Measurements from ENCODE around the gene UBN1.

Gene UBN1

GRCh38 chr16:4802659-4803287 is 44.5 kb upstream of the UBN1 start (continued):
- 0 out of 2 replicates have a peak, but pooled peaks have one; percentile 10 for TF ChIP-seq ZBTB11 (tag by site-specific recombination; conservative IDR thresholded peaks at IDR 0.05; ENCODE audit: low read depth)
- TF ChIP-seq SP3 (tag by site-specific recombination; IDR thresholded peaks at IDR 0.05): peak; percentile 48
- TF ChIP-seq ZNF398 (tag by site-specific recombination; IDR thresholded peaks at IDR 0.05): peak; percentile 57; the same call in 1 of the 2 replicates
- TF ChIP-seq ZIC2 (tag by site-specific recombination; IDR thresholded peaks at IDR 0.05): no peak
- TF ChIP-seq GLIS1 (tag by site-specific recombination; IDR thresholded peaks at IDR 0.05): no peak
- TF ChIP-seq HIC1 (tag by site-specific recombination; IDR thresholded peaks at IDR 0.05): peak; percentile 49; the same call in 1 of the 2 replicates
- TF ChIP-seq ZNF600 (tag by site-specific recombination; IDR thresholded peaks at IDR 0.05): peak; percentile 71; the same call in 1 of the 2 replicates
- TF ChIP-seq ZBTB8A (tag by site-specific recombination; IDR thresholded peaks at IDR 0.05): peak; percentile 100
- peak; percentile 72; the same call in 1 of the 2 replicates for TF ChIP-seq ZNF660 (tag by site-specific recombination; IDR thresholded peaks at IDR 0.05)
- 0 out of 2 replicates have a peak, but pooled peaks have one; percentile 34 for TF ChIP-seq ZEB2 (tag by site-specific recombination; IDR thresholded peaks at IDR 0.05)
- TF ChIP-seq ZNF341 (tag by site-specific recombination; IDR thresholded peaks at IDR 0.05; ENCODE audit: low read depth): 0 out of 2 replicates have a peak, but pooled peaks have one; percentile 20
- TF ChIP-seq ZNF138 (tag by site-specific recombination; IDR thresholded peaks at IDR 0.05; ENCODE audit: borderline replicate concordance): no peak
- no peak for TF ChIP-seq SCRT1 (tag by site-specific recombination; IDR thresholded peaks at IDR 0.05; ENCODE audit: borderline replicate concordance)
- TF ChIP-seq HOXC10 (CRISPR knock-in tag; IDR thresholded peaks at IDR 0.05): 0 out of 2 replicates have a peak, but pooled peaks have one; percentile 25
- no peak for TF ChIP-seq ATF2 (tag by site-specific recombination; IDR thresholded peaks at IDR 0.05; ENCODE audit: low read depth)
- 0 out of 2 replicates have a peak, but pooled peaks have one; percentile 21 for TF ChIP-seq ZFHX2 (tag by site-specific recombination; conservative IDR thresholded peaks at IDR 0.05)
- TF ChIP-seq ZNF2 (tag by site-specific recombination; IDR thresholded peaks at IDR 0.05): peak; percentile 92
- TF ChIP-seq ZBTB20 (tag by site-specific recombination; IDR thresholded peaks at IDR 0.05): peak; percentile 99
- TF ChIP-seq GLIS2 (tag by site-specific recombination; IDR thresholded peaks at IDR 0.05): peak; percentile 53; the same call in 1 of the 2 replicates
- peak; percentile 58; the same call in 1 of the 2 replicates for TF ChIP-seq ZNF335 (tag by site-specific recombination; conservative IDR thresholded peaks at IDR 0.05)
- TF ChIP-seq ZNF561 (tag by site-specific recombination; IDR thresholded peaks at IDR 0.05; ENCODE audit: borderline replicate concordance): peak; percentile 80; the same call in 1 of the 2 replicates
- TF ChIP-seq TCF7L2 (IDR thresholded peaks at IDR 0.05; ENCODE audit: borderline replicate concordance, low read depth, low read length): no peak
- TF ChIP-seq KLF8 (tag by site-specific recombination; IDR thresholded peaks at IDR 0.05): peak; percentile 28; the same call in 1 of the 2 replicates
- 0 out of 2 replicates have a peak, but pooled peaks have one; percentile 11 for TF ChIP-seq PBX3 (CRISPR knock-in tag; IDR thresholded peaks at IDR 0.05)

All from HEK293 (cell line).